Glomerular endothelial cell (primary cell): ENCODE data around the gene NOLC1. TPM values are rescaled to one million over a fixed set of nuclear protein-coding genes. Genes with fewer than 3 reads are reported as not detected.

ENCODE experiments used
- DNase-seq: peaks from one replicate; pipeline ENCODE4 v3.0.0-alpha.2; 2011; ENCODE audit warnings: low read depth, low spot score; ENCODE audit errors: extremely low read depth
- total RNA-seq: library from RNA; depleted of rRNA; stranded (reverse); fragments of >200 nt; gene quantifications from 2 replicates; pipeline ENCODE4 v1.2.3, GENCODE V29; 2015

The NOLC1 gene
- total RNA-seq, result 51.1 and 65.5 TPM in 2 replicates

DNA sequence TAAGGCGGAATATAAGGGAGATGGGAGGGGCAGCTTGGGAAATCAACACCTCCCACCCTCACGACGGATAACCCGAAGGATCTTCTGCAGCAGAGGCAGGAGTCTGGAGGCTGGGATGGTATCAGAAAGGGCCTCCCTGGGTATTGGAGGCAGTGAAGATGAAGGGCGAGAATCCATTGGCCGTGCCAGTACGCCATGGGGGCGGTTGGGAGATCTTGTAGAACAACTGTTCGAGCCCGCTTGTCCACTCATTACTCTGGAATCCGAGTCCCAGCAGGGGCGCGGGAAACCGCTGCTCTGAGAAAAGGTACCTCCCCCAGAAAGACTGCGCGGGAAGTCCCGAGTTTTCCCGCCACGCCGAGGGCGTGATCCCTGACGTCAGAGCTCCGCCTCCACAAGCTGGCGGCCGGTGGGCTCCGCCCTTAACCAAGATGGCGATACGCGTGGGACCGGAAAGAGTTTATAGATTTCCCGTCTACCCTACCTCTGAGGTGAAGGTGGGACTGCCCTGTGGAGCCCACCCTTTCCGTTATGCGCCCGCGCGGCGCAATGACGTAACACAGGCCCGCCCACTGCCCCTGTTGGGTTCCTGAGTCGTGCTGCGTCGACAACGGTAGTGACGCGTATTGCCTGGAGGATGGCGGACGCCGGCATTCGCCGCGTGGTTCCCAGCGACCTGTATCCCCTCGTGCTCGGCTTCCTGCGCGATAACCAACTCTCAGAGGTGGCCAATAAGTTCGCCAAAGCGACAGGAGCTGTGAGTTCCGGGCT, at the start of gene NOLC1:
TSS of gene NOLC1 (plus strand) at position 616 of the 771 bp plus-strand sequence. CDS start at position 638, 22 bp downstream.
- peak; percentile 95 for DNase-seq

DNA sequence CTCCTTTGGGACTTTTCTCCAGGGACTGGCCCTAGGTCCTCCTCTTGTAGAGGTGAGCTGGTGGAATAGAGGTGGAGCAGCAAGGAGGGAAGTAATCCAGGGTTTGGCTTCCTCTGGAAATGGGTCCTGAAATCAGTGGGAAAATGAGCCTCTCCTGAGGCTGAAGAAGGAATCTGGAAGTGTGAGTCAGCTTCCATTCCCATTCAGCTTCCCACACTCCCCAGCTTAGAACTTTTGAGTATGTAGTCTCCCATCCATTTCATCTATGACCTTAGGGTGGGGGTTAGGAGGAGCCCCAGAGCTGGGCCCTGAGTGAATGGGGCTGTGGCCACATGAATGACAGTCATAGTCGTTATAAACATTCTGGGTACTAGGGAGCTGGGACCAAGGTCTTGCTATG, 49.8 kb upstream of the NOLC1 start:
- DNase-seq, result no peak

DNA sequence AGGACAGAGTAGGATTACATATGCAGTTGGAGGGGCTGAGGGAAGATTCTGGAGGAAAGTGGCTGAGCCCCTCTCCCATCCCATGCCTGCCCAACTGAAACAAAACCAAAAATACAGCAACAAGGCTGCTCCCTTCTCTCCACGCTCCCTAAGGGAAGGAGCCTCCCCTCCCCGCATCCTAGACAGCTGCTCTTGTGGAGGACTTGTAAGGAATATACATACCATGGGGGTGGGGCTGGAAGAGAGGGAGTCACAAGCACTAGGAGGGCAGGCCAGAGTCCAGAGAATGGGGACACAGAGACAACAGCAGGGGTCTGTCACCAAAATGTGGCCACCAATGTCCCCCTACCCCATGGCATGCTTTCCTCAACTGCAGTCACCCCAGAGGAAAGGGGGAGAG, 45.2 kb upstream of the NOLC1 start:
- no peak for DNase-seq

DNA sequence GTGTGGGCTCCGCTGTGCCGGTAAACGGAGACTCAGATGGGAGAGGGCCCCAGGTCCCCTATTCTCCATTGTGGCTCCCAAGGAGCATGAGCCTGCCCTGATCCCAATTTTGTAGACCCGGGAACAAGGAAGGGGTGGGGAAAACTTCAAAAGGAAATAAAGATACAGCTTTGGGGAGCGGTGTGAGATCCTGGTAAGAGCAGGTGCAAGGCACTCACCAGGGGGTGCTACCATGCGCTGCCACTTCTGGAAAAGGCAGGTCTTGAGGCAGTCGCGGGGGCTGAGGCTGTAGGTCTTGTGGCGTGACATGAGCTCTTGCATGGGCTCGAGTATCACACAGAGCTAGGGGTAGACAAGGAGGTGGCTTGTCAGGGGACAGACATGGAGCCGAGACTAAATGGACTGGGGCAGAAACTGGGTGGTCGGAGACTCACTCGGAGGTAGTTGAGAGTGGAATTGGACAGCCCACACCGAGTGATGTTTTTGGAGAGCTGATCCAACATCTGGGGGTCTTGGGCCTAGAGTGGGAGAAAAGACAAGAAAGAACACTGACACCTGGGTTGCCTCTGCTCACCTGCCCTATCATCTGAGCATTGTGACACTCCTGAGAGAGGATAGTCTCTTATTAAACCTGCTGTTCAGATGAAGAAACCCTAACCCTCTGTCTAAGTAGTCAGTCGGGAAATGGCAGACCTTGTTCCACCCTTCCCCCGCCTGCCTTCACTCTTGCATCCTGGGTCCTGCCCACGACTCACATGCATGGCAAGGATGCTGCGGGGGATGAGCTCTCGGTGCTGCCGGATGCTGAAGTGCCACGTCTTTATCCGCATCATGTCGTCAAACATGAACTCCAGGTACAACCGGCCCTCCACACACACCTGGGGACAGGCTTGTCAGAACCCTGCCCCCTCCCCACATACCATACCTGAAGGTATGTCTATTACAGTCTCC, 42.7 kb upstream of the NOLC1 start:
- no peak for DNase-seq

DNA sequence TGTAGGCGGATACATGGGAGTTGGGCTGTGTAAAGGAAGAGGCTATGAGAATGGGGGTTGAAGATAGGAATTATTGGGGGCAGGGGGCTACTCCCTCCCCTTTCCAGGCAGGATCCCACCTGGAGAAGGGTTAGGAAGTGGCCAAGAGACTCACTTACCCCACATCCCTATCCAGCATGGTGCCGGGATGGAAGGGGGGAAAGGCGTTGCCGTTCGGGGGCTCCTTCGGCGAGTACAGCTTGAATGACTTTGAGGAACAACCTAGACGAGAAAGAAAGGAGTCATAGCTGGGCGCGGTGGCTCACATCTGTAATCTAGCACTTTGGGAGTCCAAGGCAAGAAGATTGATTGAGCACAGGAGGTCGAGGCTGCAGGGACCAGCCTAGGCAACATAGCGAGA, 40.9 kb upstream of the NOLC1 start:
- no peak for DNase-seq

DNA sequence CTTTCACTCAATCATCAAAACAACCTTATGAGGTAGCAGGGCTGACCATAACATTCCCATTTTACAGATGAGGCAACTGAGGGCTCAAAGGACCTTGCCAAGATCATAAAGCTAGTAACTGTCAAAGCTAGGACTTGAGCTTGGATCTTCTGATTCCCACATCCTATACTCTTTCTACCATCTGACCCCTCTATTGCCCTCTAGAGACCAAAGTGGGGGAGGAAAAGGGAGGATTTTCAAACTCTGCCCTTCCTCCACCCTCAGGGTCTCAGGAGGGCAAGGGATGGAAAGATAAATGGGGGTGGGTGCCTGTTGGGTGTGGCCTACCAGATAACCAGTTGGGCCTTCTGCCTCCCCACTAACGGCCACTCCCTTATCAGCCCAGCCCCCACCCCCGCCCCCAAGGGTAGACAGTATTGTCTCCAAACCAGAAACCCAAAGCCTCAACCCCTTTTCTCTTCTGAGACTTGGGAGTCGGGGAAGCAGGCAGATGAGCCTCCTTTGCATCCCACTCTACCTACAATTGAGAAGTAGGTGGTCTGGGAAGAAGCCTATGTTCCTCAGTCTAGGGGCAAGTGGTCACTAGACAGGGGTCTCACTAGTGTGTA, 39.9 kb upstream of the NOLC1 start:
- no peak for DNase-seq

DNA sequence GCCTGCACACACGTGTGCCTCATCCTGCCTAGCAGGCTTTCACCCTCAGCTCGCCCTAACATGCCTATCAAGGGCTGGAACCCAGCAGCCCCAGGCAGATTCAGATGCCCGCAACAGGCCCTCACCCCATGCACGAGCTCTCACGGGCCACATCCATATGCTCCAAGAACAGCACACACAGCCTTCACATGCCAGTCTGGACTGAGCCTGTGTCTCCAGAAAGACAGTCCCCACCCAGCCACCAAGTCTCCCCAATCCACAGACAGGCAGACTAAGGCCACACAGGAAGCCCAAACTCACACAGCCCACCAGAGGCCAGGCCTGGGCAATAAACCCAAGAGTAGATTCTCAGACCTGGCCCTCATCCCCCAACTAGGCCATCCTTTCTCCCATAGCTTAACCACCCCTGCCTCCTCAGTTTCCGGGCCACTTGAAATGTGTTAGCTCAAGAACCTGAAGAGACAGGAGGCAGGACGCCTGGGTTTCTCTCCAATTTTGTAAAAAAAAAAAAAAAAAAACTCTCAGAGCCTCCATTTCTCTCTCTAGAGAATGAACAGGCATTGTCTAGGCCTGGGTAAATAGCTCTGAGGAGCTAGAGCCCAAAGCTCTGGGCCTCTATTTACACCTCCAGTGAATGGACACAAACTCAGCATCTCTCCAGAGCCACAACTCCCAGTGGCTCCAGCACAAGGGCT, 38.8 kb upstream of the NOLC1 start:
- DNase-seq, result no peak

DNA sequence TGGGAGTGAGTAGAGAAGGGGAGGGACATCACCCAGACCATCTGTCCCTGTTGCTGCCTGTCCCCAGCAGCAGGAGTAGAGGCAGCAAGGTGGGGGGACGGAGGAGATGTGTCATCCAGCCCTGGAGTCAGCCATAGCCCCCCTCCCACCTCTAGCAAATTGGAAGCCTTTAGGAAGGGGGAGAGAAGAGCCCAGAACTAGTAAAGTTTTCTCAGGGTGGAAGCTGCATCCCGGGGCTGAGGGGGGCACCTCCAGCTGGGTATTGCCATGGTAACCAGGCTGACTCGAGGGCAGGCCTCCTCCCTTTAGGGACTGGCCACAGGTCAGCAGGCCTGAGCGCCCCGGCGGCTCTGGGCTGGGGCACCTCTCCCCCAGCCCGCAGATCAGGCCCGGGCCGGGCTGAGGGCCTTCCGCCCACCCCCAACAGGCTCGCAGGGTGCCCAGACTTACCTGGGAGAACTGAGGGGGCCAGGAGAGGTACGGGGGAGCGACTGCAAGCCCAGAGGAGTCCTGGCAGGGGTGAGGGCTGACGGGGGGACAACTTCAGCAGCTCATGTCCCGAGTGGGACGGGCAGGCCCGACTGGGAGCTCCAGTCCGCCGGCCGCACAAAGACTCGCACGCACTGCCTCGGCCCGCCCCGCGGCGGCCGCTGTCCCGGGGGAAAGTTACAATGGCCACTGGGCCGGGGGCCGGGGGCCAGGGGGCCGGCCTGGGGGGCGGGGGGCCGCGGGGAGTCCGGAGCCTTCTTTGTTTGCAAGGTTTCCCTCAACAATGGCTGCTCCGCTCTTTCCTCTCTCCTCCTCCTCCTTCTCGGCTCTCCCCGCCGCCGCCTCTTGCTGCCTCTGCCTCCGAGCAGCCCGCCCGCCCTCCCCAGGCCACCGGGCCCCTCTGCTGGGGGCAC, 38.0 kb upstream of the NOLC1 start:
- DNase-seq, result no peak

DNA sequence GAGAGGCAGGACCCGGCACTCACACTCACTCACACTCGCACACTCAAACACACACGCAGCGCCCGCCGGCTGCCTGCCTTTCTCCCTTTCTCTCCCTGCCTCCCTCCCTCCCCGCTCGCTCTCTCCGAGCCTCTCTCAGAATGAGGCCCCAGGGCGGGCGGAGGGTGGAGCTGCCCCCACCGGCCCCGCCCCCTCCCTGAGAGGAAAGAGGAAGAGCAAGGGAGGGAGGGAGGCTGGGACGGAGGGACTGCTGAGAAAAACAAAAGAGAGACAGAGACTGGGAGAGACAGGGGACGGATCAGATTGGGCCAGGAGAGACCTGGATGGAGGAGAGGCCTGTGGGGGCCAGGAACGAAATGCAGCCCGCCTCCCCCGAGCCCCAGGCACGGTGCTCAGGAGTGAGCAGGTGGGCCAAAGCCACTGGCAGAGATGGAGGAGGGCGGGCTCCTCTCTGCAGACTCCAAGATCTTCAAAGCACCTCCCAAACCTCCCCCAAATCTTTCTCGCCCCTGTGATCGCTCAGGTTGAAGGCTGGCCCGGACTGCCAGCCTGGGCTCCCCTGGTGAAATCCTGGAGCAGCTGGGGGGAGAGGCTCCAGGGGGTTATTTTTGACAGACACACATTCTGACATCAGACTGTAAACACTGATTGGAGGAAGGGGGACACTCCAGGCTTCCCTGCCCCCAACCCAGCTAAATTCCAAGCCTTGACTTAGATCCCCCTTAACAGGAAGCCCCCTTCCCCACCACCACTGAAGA, 37.1 kb upstream of the NOLC1 start:
- DNase-seq, result no peak

DNA sequence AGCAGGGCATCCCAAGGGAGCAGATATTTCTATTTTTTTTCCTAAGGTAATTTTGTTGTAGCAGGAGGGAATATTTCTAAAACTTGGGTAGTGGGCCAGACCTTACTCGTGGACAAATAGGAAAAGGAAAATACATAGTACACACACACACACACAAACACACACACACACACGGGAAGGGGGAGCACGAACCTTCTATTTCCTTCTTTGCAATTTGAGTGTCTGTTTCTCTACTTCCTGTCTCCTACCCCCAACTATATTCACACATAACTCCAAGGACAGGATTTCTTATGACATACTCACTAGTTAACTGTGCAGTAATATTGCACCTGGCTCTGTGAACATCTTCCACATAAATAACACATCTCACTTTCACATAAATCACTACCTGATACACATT, 36.4 kb upstream of the NOLC1 start:
- no peak for DNase-seq

DNA sequence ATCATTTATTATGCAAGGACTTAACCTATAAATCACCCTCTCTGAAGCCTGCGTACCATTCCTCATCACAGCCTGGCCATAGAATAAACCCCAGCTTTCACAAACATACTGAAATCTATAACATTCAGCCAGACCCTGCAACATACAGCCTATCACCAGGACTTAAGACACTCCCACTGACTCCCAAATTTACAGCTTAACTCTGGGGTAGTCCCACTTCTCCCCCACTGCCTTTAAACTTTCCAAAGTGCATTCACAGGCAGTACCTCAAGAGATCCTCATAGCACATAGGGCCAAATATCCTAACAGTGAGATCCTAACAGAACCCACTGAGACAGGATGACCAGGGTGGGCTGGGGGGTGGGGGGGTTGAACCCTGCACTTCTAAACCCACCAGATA, 35.5 kb upstream of the NOLC1 start:
- DNase-seq, result no peak

DNA sequence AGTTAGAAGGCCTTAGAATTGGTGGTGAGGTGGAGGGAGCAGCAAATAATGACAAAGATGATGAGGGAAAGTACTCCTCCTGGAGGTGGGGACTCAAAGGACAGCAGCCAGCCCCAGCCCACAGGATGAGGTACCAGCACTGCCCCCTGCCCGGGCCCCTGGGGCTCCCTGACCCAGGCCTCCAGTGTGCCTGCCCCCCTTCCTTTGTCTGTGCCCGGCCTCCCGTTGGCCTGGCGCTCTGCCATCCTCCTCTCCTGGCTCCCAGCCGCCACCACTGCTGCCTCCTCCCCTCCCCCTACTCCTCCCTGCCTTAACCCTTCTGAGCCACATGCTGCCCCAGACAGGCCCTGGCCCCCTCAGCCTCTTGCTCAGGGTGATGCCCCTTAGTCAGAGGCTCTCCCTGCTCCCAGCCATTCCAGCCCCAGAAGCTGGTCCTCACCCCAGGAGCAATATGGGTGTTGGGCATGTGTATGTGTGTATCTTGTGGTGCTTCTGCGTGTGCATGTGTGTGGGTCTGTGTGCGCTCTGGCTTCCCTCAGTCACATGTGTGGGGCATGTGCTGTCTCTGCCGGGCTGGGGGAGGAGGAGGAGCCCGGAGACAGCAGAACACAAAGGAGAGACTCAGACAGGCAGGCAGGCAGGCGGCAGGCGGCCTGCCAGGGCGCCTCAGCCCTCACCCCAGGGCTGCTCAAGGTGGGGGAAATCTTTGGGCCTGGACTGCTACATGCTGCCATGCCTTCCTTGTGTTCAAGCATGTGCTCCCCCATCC, 34.6 kb upstream of the NOLC1 start:
- no peak for DNase-seq

DNA sequence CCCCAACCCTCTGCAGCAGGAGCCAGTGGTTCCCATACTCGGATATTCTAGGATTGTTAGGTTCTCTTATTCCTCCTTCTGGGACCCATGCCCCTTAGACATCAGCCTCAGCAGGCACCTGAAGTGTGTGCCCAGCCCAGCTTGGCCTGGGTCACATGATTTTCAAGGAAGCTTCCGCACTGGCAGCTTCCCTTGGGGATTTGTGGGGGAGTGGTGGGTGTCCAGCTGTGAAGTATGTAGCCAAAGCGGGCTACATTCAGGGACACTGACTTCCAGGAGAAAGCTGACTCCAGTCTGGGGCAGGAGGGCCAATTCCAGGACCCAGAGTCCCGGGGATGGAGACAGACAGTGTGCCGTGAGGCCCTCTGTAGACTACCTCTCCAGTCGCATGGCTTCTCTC, 33.3 kb upstream of the NOLC1 start:
- no peak for DNase-seq

DNA sequence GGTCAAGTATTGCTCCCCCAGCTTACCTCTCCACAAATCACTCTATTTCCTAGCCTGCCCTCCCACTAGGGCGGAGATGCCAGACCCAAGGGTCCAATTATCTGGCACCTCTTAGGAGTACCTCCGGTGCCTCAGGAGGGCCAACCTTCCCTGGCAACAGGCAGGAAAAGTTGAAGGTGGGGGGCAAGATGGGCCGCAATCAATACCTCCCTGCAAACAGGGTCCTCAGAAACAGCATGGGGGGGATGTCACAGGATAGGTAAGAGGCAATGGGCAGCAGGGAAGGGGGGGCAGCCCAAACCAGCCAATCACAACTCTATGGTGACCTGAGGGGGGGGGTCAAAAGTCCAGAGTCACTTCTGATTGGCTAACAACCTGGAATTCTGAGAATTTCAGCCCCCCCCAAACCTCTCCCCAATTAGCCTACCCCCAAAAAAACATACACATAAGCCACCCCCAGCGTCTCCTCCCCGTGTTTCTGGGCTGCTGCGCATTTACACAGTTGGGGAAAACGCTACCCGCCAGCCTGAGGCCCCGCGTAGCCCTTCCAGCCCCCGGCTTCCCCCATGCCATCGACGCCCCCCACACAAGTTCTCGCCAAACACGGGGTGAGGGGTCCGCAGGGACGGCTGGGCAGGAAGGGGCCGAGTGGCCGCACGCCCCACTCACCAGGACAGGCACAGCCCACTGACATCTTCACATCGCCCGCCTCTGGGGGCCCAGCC, 32.6 kb upstream of the NOLC1 start:
- no peak for DNase-seq

DNA sequence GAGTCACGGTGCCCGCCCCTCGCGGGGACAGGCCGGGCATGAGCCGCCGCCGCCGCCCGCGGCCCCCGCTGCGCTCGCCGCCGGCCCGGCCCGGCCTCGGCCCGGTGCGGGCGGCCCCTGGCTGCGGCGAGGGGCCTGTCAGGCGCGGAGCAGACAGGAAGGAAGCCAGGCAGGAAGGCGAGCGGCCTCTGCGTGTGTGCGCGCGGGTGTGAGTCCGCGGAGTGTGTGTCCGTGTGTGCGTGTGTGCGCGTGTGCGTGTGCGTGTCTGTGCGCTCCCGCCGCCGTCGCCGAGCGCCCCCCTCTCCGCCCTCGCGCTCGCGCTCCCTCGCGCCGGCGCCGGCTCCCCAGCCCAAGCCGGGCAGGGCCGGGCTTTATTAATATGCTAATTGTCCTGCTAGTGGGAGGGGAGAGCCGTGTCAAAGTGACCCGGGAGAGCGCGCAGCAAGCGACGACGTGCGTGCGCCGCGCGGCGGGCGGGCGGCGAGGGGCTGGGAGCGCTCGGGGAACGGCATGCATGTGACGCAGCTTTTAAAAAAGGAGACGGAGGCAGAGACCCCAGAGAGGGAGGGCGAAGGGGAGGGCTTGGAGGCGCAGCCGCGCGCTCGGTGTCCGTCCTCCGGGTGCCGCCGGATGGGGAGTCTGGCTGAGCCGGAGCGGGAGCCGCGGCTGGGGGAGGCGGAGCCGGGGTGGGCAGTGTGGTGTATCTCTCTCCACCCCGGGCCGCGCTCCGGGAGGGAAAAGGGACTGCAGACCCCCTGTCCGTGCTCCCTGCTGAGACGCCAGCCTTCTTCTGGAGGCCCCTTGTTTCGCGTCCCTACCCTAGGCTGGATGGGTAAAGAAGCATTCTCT, 31.8 kb upstream of the NOLC1 start, which contains the start of gene LDB1:
TSS of gene LDB1 (minus strand) at position 227 of the 849 bp plus-strand sequence. CDS start 258 bp downstream, outside the sequence.
- DNase-seq, result no peak

DNA sequence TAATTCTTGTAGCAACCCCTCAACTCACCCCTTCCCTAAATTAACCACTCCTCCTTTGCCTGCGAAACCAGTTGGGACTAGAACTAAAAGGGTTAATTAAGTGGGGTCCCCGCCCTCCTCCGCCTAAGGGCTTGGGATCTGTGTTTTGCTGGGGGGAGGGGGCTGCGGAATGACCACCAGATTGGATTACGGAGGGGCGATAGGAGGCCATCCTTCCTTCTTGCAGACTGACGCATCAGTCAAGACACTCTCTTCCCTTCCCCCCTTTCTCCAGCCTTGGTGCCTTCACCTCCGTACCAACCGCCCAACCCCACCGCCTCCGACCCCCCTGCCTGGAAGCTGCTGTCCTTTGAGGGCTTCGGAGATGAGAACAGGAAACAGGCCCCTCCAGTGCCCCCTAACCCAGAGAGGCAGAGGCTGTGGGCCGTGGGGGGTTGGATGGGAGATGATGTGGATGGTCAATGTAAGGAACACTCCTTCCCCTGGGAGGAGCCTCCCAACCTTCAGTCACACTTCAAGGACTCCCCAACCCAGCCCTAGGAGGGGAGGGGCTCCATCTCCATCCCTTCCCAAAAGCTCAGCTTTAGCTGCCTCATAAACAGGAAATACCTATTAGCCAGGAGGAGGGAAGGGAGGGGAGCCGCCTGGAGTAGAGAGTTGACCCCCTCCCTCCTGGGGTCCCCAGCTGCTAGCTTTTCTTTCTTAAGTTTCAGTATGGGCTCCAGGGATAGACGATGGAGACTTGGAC, 31.0 kb upstream of the NOLC1 start:
- DNase-seq, result no peak
